Coronary artery (tissue), 2 donors: Measurements from ENCODE around the gene MSH3.
"Not testable (repeated sequence)": the region's sequence is repeated elsewhere in the genome, so short reads cannot be mapped to it uniquely, and the experiment has no call there.

Experiments
- DNase-seq: peaks from one replicate; pipeline ENCODE4 v3.0.0-alpha.2; 2017; ENCODE audit warnings: low spot score
- H3K27ac ChIP-seq, 2 donors: fragments of 200-600 bp; sonication (generic); one replicate each; pipeline ENCODE4 v1.5.1; 2016 to 2019
- H3K4me3 ChIP-seq: fragments of 200-600 bp; sonication (generic); 2 replicates; pipeline ENCODE4 v1.5.1; 2016; ENCODE audit warnings: mild to moderate bottlenecking, moderate library complexity
- TF ChIP-seq, protein P1 (sequence below): fragments of 200-600 bp; sonication (generic); IDR thresholded peaks from one replicate; pipeline ENCODE4 v1.5.1; 2019; ENCODE audit warnings: antibody characterized with exemption

The MSH3 gene

DNA sequence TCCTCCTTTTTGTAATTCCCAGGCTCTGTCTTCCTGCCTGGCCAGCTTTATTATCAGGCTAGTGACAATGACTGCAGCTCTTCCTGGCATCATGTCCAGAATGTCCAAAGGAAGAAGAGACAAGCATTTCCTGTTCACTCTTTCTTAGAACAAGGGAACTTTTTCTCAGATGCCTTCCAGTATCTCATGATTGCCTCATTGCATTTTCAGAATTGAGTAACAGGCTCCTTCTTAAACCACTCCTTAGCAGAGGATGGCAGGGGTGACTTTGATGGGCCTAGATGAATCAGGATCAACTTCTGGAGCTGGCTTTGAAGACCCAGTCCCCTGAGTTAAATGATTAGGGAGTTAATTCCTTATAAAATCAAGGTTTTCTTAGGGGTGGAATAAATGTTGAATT lies 212.8 kb downstream of the MSH3 start:
- no peak overlapping the region for H3K27ac ChIP-seq
- TF ChIP-seq, protein P1, sequence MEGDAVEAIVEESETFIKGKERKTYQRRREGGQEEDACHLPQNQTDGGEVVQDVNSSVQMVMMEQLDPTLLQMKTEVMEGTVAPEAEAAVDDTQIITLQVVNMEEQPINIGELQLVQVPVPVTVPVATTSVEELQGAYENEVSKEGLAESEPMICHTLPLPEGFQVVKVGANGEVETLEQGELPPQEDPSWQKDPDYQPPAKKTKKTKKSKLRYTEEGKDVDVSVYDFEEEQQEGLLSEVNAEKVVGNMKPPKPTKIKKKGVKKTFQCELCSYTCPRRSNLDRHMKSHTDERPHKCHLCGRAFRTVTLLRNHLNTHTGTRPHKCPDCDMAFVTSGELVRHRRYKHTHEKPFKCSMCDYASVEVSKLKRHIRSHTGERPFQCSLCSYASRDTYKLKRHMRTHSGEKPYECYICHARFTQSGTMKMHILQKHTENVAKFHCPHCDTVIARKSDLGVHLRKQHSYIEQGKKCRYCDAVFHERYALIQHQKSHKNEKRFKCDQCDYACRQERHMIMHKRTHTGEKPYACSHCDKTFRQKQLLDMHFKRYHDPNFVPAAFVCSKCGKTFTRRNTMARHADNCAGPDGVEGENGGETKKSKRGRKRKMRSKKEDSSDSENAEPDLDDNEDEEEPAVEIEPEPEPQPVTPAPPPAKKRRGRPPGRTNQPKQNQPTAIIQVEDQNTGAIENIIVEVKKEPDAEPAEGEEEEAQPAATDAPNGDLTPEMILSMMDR, result no peak
- DNase-seq, result no peak

DNA sequence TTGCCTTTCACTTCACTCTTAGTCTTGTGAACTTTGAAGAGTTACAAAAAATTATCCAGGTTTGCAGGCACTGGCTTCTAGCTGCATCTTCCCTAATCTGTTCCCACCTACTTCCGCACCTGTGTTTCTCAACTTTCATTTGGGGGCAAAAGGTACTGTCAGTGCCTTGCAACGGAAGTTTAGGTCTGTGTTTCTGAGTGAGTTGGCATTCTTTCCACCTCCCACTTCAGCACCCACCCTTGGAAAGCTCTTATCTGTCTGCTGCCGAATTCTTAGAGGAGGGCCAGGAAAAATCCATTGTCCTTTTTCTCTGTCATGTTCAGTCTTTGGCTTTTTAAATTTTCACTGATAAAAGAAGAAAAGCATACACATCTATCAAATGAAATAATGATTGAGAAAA lies 216.0 kb downstream of the MSH3 start:
- TF ChIP-seq, protein P1, result no peak
- Histone ChIP-seq H3K4me3 (no peak overlapping the region), H3K27ac (no peak overlapping the region)
- no peak for DNase-seq

More for the DNA sequence above, 212.8 kb downstream of the MSH3 start:
- H3K4me3 ChIP-seq, result no peak overlapping the region

- TF ChIP-seq, protein P1, result no peak
- DNase-seq, result no peak
- Histone ChIP-seq H3K4me3 (no peak overlapping the region), H3K27ac (no peak overlapping the region)
Observed at GRCh38 chr5:80871541-80871961, 217.1 kb downstream of the MSH3 start.

GRCh38 chr5:80874162-80874561 lies 219.7 kb downstream of the MSH3 start:
- TF ChIP-seq, protein P1, result no peak
- no peak overlapping the region for H3K4me3 ChIP-seq
- no peak for DNase-seq
- H3K27ac ChIP-seq, result no peak overlapping the region

GRCh38 chr5:80877592-80877991 lies 223.1 kb downstream of the MSH3 start:
- Histone ChIP-seq H3K4me3 (no peak overlapping the region), H3K27ac (no peak overlapping the region)
- TF ChIP-seq, protein P1, result no peak
- no peak for DNase-seq

GRCh38 chr5:80881726-80882125 lies 227.3 kb downstream of the MSH3 start:
- Histone ChIP-seq H3K27ac (no peak overlapping the region), H3K4me3 (no peak overlapping the region)
- TF ChIP-seq, protein P1, result no peak
- no peak for DNase-seq

DNA sequence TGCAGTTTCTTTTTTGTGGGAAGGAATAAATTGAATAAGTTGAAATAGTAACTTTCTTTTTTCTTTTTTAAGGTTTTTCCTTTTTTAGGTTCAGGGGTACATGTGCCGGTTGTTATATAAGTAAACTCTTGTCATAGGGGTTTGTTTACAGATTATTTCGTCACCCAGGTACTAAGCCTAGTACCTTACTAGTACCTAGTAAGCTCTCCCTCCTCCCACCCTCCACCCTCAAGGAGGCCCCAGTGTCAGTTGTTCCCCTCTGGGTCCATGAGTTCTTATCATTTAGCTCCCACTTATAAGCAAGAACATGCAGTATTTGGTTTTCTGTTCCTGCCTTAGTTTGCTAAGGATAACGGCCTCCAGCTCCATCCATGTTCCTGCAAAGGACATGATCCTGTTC lies 228.9 kb downstream of the MSH3 start:
- not testable (repeated sequence) for DNase-seq, H3K27ac ChIP-seq, H3K4me3 ChIP-seq
